ENCODE measurements around the gene MTA3. TPM values are rescaled to one million over a fixed set of nuclear protein-coding genes. Genes with fewer than 3 reads are reported as not detected.

The MTA3 gene
- polyA plus RNA-seq, 1 donor from 2014 or later, result 11.2 TPM

- H3K9me3 ChIP-seq (ENCODE audit: low read length), result no peaks in the 10 kb centered on the region
- H3K27me3 ChIP-seq (ENCODE audit: insufficient read depth, low read depth, low read length), result no peaks in the 10 kb centered on the region
- no peaks in the 10 kb centered on the region for H3K79me2 ChIP-seq (replicated peaks; ENCODE audit: insufficient read depth, low read length)
- H3K4me3 ChIP-seq (ENCODE audit: low read length), result no peak overlapping the region
- H3K9me2 ChIP-seq (ENCODE audit: insufficient read depth, low read length), result no peaks in the 10 kb centered on the region
- no peak overlapping the region for H3K9ac ChIP-seq (ENCODE audit: low read length)
- no peak overlapping the region for H2AFZ ChIP-seq (ENCODE audit: low read depth, low read length)
- H3K36me3 ChIP-seq (ENCODE audit: insufficient read depth, low read length), result no peaks in the 10 kb centered on the region
- H3K27ac ChIP-seq (ENCODE audit: low read length), result no peak overlapping the region
- no peak for TF ChIP-seq REST (IDR thresholded peaks at IDR 0.05; ENCODE audit: borderline replicate concordance)
- H4K20me1 ChIP-seq (ENCODE audit: insufficient read depth), result no peaks in the 10 kb centered on the region
- H3K4me2 ChIP-seq (ENCODE audit: low read length), result no peak overlapping the region
- no peaks in the 10 kb centered on the region for H3F3A ChIP-seq (ENCODE audit: insufficient read depth, low read length, poor library complexity, severe bottlenecking)
Observed at GRCh38 chr2:42636934-42637333, 68.5 kb downstream of the MTA3 start.

GRCh38 chr2:42638080-42638784, 69.8 kb downstream of the MTA3 start:
- Histone ChIP-seq H3K9ac (ENCODE audit: low read length) (no peak overlapping the region), H3K27ac (ENCODE audit: low read length) (no peak overlapping the region), H3K27me3 (ENCODE audit: insufficient read depth, low read depth, low read length) (no peaks in the 10 kb centered on the region), H2AFZ (ENCODE audit: low read depth, low read length) (no peak overlapping the region), H3K36me3 (ENCODE audit: insufficient read depth, low read length) (no peaks in the 10 kb centered on the region), H3K9me2 (ENCODE audit: insufficient read depth, low read length) (no peaks in the 10 kb centered on the region), H3K79me2 (replicated peaks; ENCODE audit: insufficient read depth, low read length) (no peaks in the 10 kb centered on the region), H4K20me1 (ENCODE audit: insufficient read depth) (no peaks in the 10 kb centered on the region), H3K4me3 (ENCODE audit: low read length) (no peak overlapping the region), H3K9me3 (ENCODE audit: low read length) (no peaks in the 10 kb centered on the region), H3F3A (ENCODE audit: insufficient read depth, low read length, poor library complexity, severe bottlenecking) (no peaks in the 10 kb centered on the region), H3K4me2 (ENCODE audit: low read length) (no peak overlapping the region)
- TF ChIP-seq POLR2AphosphoS5 (IDR thresholded peaks at IDR 0.05) (no peak), REST (IDR thresholded peaks at IDR 0.05; ENCODE audit: borderline replicate concordance) (no peak), SMC3 (conservative IDR thresholded peaks at IDR 0.05; ENCODE audit: poor library complexity) (no peak), EP300 (conservative IDR thresholded peaks at IDR 0.05; ENCODE audit: poor library complexity, severe bottlenecking) (no peak), MXI1 (conservative IDR thresholded peaks at IDR 0.05; ENCODE audit: poor library complexity, severe bottlenecking) (no peak), CTCF (IDR thresholded peaks at IDR 0.05; ENCODE audit: poor library complexity, severe bottlenecking) (no peak), RAD21 (conservative IDR thresholded peaks at IDR 0.05) (no peak), EZH2 (IDR thresholded peaks at IDR 0.05; ENCODE audit: borderline replicate concordance, insufficient read depth, low read length, poor library complexity, severe bottlenecking) (no peak), TAF1 (IDR thresholded peaks at IDR 0.05; ENCODE audit: low read depth) (no peak)

Measured in neural cell (in vitro differentiated cells).